Activated CD8-positive, alpha-beta T cell treated with anti-CD3 and anti-CD28 coated beads for 36 hours (primary cell): ENCODE data around the gene PTPRD. TPM values are rescaled to one million over a fixed set of nuclear protein-coding genes. Genes with fewer than 3 reads are reported as not detected.

Experiments used
- ATAC-seq: fragments of 200-7000 bp; cut with Tn5 transposase; one replicate; pipeline ENCODE4 v1.10.0; 2021; ENCODE audit warnings: mild to moderate bottlenecking, moderate library complexity
- CTCF ChIA-PET: fragments of 350-600 bp; sonication (Branson Sonifier 250); formaldehyde crosslinking; loops from one replicate; lab custom pipeline; 2021; ENCODE audit warnings: antibody characterized with exemption; lab: Charles Lee
- POLR2A ChIA-PET: fragments of 350-600 bp; sonication (Branson Sonifier 250); formaldehyde crosslinking; loops from one replicate; lab custom pipeline; 2021; ENCODE audit warnings: antibody characterized with exemption; lab: Charles Lee
- DNase-seq: peaks from one replicate; pipeline ENCODE4 v3.0.0-alpha.2; 2020
- H3K27ac Mint-ChIP-seq: one replicate; pipeline ENCODE4 v1.8.0; 2021; ENCODE audit warnings: mild to moderate bottlenecking, mixed read lengths
- H3K27me3 Mint-ChIP-seq: one replicate; pipeline ENCODE4 v1.8.0; 2021; ENCODE audit warnings: mixed read lengths
- H3K36me3 Mint-ChIP-seq: one replicate; pipeline ENCODE4 v1.8.0; 2021; ENCODE audit warnings: low read depth, mixed read lengths
- H3K4me1 Mint-ChIP-seq: one replicate; pipeline ENCODE4 v1.8.0; 2021; ENCODE audit warnings: low read depth, mixed read lengths
- H3K4me3 Mint-ChIP-seq: one replicate; pipeline ENCODE4 v1.8.0; 2021; ENCODE audit warnings: mild to moderate bottlenecking, moderate library complexity, mixed read lengths
- H3K9me3 Mint-ChIP-seq: one replicate; pipeline ENCODE4 v1.8.0; 2021; ENCODE audit warnings: mixed read lengths
- intact Hi-C: fragments of 100-400 bp; cut with micrococcal nuclease; formaldehyde crosslinking; loops from one replicate; pipeline ENCODE4 v1.10.0; 2022
- total RNA-seq, 2 experiments: library from RNA; stranded (reverse); gene quantifications; one replicate each; pipeline ENCODE4 v1.2.3, GENCODE V29; 2021
- TF ChIP-seq, protein P1 (sequence below): fragments of 200-600 bp; IDR thresholded peaks from one replicate; pipeline ENCODE4 v1.8.0; 2022; ENCODE audit warnings: antibody characterized with exemption, mild to moderate bottlenecking

PTPRD gene
- total RNA-seq, 2 experiments from 2014 or later: not detected

GRCh38 chr9:8738945-8739344 lies 1873.9 kb downstream of the PTPRD start:
- POLR2A ChIA-PET: no interaction called here
- Mint-ChIP-seq H3K36me3 (no peaks in the 10 kb centered on the region), H3K9me3 (no peaks in the 10 kb centered on the region), H3K27me3 (no peaks in the 10 kb centered on the region), H3K4me3 (no peak overlapping the region), H3K4me1 (no peaks in the 10 kb centered on the region), H3K27ac (no peak overlapping the region)
- TF ChIP-seq, protein P1, sequence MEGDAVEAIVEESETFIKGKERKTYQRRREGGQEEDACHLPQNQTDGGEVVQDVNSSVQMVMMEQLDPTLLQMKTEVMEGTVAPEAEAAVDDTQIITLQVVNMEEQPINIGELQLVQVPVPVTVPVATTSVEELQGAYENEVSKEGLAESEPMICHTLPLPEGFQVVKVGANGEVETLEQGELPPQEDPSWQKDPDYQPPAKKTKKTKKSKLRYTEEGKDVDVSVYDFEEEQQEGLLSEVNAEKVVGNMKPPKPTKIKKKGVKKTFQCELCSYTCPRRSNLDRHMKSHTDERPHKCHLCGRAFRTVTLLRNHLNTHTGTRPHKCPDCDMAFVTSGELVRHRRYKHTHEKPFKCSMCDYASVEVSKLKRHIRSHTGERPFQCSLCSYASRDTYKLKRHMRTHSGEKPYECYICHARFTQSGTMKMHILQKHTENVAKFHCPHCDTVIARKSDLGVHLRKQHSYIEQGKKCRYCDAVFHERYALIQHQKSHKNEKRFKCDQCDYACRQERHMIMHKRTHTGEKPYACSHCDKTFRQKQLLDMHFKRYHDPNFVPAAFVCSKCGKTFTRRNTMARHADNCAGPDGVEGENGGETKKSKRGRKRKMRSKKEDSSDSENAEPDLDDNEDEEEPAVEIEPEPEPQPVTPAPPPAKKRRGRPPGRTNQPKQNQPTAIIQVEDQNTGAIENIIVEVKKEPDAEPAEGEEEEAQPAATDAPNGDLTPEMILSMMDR: no peak
- ATAC-seq (no peak), DNase-seq (no peak)
- intact Hi-C loops: no loop called here
- CTCF ChIA-PET: no interaction called here

- POLR2A ChIA-PET: no interaction called here
- Mint-ChIP-seq H3K27ac (no peak overlapping the region), H3K4me1 (no peaks in the 10 kb centered on the region), H3K9me3 (no peaks in the 10 kb centered on the region), H3K36me3 (no peaks in the 10 kb centered on the region), H3K27me3 (no peaks in the 10 kb centered on the region), H3K4me3 (no peak overlapping the region)
- DNase-seq (no peak), ATAC-seq (no peak)
- intact Hi-C loops: no loop called here
- TF ChIP-seq, protein P1: no peak
- CTCF ChIA-PET: no interaction called here
Measured at GRCh38 chr9:8736805-8737204, 1876.0 kb downstream of the PTPRD start.

DNA sequence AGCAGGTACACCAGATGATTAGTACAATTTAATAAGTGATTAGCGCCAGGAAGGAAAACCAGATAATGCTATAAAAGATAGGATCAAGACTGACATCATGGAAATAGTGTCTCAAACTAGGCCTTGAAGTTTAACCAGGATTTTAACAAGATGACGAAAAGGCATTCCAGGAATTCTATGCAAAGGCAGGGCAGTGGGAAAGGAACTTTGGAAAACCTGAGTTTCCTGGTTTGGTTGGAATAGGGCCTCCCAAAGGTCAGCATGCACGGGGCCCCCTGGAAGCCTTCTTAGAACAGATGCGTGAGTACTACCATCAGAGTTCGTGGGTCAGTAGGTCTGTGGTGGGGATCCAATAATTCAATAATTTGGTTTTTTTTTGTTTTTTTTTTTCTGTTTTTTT lies 1878.0 kb downstream of the PTPRD start:
- TF ChIP-seq, protein P1: no peak
- Mint-ChIP-seq H3K4me3 (no peak overlapping the region), H3K9me3 (no peaks in the 10 kb centered on the region), H3K27ac (no peak overlapping the region), H3K4me1 (no peaks in the 10 kb centered on the region), H3K27me3 (no peaks in the 10 kb centered on the region), H3K36me3 (no peaks in the 10 kb centered on the region)
- POLR2A ChIA-PET: no interaction called here
- CTCF ChIA-PET: no interaction called here
- ATAC-seq (no peak), DNase-seq (no peak)
- intact Hi-C loops: no loop called here

DNA sequence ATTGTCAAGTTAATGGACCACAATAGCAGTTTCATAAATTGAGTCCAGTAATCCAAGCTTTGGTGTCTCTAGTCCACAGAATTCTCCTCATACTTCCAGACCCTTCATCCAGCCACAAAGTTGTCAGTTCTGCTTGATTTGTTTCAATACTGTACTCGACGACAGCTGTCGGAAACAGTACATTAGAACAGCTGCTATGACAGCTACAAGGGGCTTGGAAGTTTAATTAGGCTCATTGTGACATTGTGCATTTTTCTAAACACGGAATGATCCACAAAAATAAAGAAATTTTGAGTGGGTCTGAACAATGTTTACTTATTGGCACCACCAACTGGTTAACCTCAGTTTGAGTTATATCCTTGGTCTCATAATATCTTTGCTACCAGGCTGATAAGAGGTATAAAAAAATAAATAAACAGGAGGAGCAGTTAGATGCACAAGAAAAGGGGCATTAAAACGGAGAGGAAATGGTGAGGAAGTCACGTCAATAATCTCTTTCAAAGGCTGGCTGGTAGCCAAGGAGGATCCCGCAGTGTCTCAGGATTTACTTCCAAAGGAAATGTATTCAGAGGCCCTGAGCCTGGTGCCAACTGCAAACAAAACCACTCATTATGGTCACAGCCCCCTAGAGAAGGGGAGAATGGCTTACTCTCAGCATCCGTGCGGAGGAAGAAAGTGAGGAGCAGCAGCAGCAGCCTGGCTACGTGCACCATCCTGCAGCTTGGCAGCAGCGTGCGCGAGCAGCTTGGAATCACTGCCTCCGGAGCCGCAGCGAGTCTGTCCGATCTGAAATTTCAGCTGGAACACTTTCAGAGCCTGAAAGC lies 1879.5 kb downstream of the PTPRD start:
- Mint-ChIP-seq H3K27me3 (peaks cover 2% of the 10 kb centered on the region), H3K36me3 (no peaks in the 10 kb centered on the region), H3K9me3 (no peaks in the 10 kb centered on the region), H3K4me1 (no peaks in the 10 kb centered on the region), H3K4me3 (no peak overlapping the region), H3K27ac (no peak overlapping the region)
- intact Hi-C loops: no loop called here
- ATAC-seq: no peak
- TF ChIP-seq, protein P1: no peak
- ChIA-PET POLR2A (no interaction called here), CTCF (no interaction called here)
- DNase-seq: no peak

DNA sequence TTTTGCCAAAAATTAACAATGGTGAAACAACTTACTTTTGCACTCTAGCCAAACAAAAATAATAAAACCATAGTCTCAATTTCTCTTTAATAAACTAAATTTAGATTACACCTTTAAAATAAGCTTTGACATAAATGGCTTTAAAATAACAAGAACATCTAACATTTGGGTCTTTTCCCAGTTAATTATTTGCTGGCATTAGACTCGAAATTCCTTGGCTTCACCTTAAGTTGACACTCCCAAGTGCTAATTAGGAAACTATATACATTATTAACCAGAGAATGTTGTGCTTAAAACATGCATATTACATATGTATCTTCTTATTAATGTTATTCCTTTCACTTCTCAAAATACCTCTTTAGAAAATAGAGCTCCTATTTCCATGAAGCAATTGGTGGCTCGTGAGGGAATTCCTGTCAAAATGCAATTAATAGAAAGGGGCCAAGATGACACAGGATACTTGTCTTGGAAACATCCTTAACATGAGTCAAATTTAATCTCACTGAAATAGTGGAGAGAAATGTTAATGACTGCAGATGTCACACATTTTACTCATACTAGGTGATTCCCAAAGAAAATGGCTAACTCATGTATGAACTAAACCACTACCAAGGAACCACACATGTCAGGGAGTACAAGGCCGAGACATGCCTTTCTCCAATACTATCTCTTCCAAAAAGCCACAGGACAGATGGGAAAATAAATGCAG lies 1880.3 kb downstream of the PTPRD start:
- no peak overlapping the region for H3K4me3 Mint-ChIP-seq
- intact Hi-C loops: no loop called here
- DNase-seq: no peak
- no peaks in the 10 kb centered on the region for H3K4me1 Mint-ChIP-seq
- TF ChIP-seq, protein P1: no peak
- H3K9me3 Mint-ChIP-seq: no peaks in the 10 kb centered on the region
- ChIA-PET POLR2A (no interaction called here), CTCF (no interaction called here)
- H3K36me3 Mint-ChIP-seq: no peaks in the 10 kb centered on the region
- peaks cover 2% of the 10 kb centered on the region for H3K27me3 Mint-ChIP-seq
- no peak for ATAC-seq
- H3K27ac Mint-ChIP-seq: no peak overlapping the region
